ACC112 (cell line): ENCODE data around the gene NOP14.
A peak's percentile ranks its signal among the peaks of the same experiment; 100 is the strongest.
"Not testable (repeated sequence)": the region's sequence is repeated elsewhere in the genome, so short reads cannot be mapped to it uniquely, and the experiment has no call there.

Experiments
- H2AFZ ChIP-seq: fragments of 200-600 bp; sonication (generic); one replicate; pipeline ENCODE4 v1.6.0; 2017; ENCODE audit warnings: antibody characterized with exemption, low read length; ENCODE audit not compliant: unreplicated experiment
- H3K27ac ChIP-seq: fragments of 200-600 bp; sonication (generic); 2 replicates; pipeline ENCODE4 v1.5.1; 2014; ENCODE audit warnings: low read depth, mild to moderate bottlenecking, antibody characterized with exemption, low read length, moderate library complexity
- H3K27me3 ChIP-seq: fragments of 200-600 bp; sonication (generic); 2 replicates; pipeline ENCODE4 v1.6.1; 2014; ENCODE audit warnings: mild to moderate bottlenecking, antibody characterized with exemption, low read length, moderate library complexity, mixed read lengths; ENCODE audit not compliant: insufficient read depth
- H3K36me3 ChIP-seq: fragments of 200-600 bp; sonication (generic); 2 replicates; pipeline ENCODE4 v1.6.1; 2016; ENCODE audit warnings: mild to moderate bottlenecking, antibody characterized with exemption, low read length, moderate library complexity, mixed read lengths; ENCODE audit not compliant: insufficient read depth
- H3K4me1 ChIP-seq: fragments of 200-600 bp; sonication (generic); one replicate; pipeline ENCODE4 v1.6.1; 2016; ENCODE audit warnings: low read length, mixed read lengths; ENCODE audit not compliant: insufficient read depth, unreplicated experiment, control insufficient read depth
- H3K4me3 ChIP-seq: fragments of 200-600 bp; sonication (generic); 2 replicates; pipeline ENCODE4 v1.5.1; 2014; ENCODE audit warnings: mild to moderate bottlenecking, low read depth, low read length
- H3K79me2 ChIP-seq: fragments of 200-600 bp; sonication (generic); one replicate; pipeline ENCODE4 v1.6.0; 2016; ENCODE audit warnings: low read length; ENCODE audit not compliant: control insufficient read depth, unreplicated experiment, insufficient read depth

The NOP14 gene

GRCh38 chr4:2983715-2984114 lies 20.5 kb upstream of the NOP14 start:
- not testable (repeated sequence) for H3K27ac ChIP-seq, H2AFZ ChIP-seq, H3K36me3 ChIP-seq, H3K79me2 ChIP-seq, H3K4me1 ChIP-seq, H3K4me3 ChIP-seq, H3K27me3 ChIP-seq

- no peaks in the 10 kb centered on the region for H3K4me1 ChIP-seq
- no peak overlapping the region for H3K27ac ChIP-seq
- H3K4me3 ChIP-seq = no peak overlapping the region
These were observed 18.8 kb upstream of the NOP14 start for GRCh38 chr4:2982012-2982411.

GRCh38 chr4:2981256-2981819 lies 18.1 kb upstream of the NOP14 start:
- H3K4me3 ChIP-seq = no peak overlapping the region
- H3K27me3 ChIP-seq = peaks cover 10% of the 10 kb centered on the region; the same call in 1 of the 2 replicates
- no peak overlapping the region for H3K27ac ChIP-seq
- H3K79me2 ChIP-seq = no peaks in the 10 kb centered on the region
- no peak overlapping the region for H2AFZ ChIP-seq
- H3K36me3 ChIP-seq = no peaks in the 10 kb centered on the region
- H3K4me1 ChIP-seq = no peaks in the 10 kb centered on the region

More at GRCh38 chr4:2982012-2982411, 18.8 kb upstream of the NOP14 start:
- Histone ChIP-seq H2AFZ (no peak overlapping the region), H3K79me2 (no peaks in the 10 kb centered on the region), H3K36me3 (no peaks in the 10 kb centered on the region), H3K27me3 (peaks cover 10% of the 10 kb centered on the region; the same call in 1 of the 2 replicates)

GRCh38 chr4:2977211-2978088 lies 14.2 kb upstream of the NOP14 start:
- no peaks in the 10 kb centered on the region for H3K36me3 ChIP-seq
- no peaks in the 10 kb centered on the region for H3K4me1 ChIP-seq
- H3K4me3 ChIP-seq = no peak overlapping the region
- no peak overlapping the region for H2AFZ ChIP-seq
- H3K79me2 ChIP-seq = no peaks in the 10 kb centered on the region
- peaks cover 5% of the 10 kb centered on the region; the same call in 1 of the 2 replicates for H3K27me3 ChIP-seq
- no peak overlapping the region for H3K27ac ChIP-seq

- Histone ChIP-seq H3K4me3 (no peak overlapping the region), H2AFZ (no peak overlapping the region), H3K27me3 (no peaks in the 10 kb centered on the region)
These were observed 8.1 kb upstream of the NOP14 start for GRCh38 chr4:2971275-2971674.

GRCh38 chr4:2968381-2968780 lies 5.2 kb upstream of the NOP14 start:
- peaks cover 7% of the 10 kb centered on the region for H3K79me2 ChIP-seq
- no peaks in the 10 kb centered on the region for H3K4me1 ChIP-seq
- no peak overlapping the region for H3K27ac ChIP-seq
- no peak overlapping the region for H3K4me3 ChIP-seq
- H2AFZ ChIP-seq = no peak overlapping the region
- H3K36me3 ChIP-seq = no peaks in the 10 kb centered on the region
- no peaks in the 10 kb centered on the region for H3K27me3 ChIP-seq

More at GRCh38 chr4:2971275-2971674, 8.1 kb upstream of the NOP14 start:
- Histone ChIP-seq H3K79me2 (no peaks in the 10 kb centered on the region), H3K4me1 (no peaks in the 10 kb centered on the region), H3K27ac (no peak overlapping the region), H3K36me3 (no peaks in the 10 kb centered on the region)

- Histone ChIP-seq H2AFZ (no peak overlapping the region), H3K4me3 (peak overlapping the region; percentile 95; the same call in 1 of the 2 replicates), H3K27ac (no peak overlapping the region), H3K4me1 (peaks cover 8% of the 10 kb centered on the region), H3K79me2 (peaks cover 27% of the 10 kb centered on the region), H3K27me3 (no peaks in the 10 kb centered on the region), H3K36me3 (no peaks in the 10 kb centered on the region)
These were observed 2.1 kb upstream of the NOP14 start for GRCh38 chr4:2965262-2965661.

GRCh38 chr4:2964706-2965258 lies 1.6 kb upstream of the NOP14 start:
- no peak overlapping the region for H2AFZ ChIP-seq
- no peak overlapping the region for H3K27ac ChIP-seq
- peaks cover 32% of the 10 kb centered on the region for H3K79me2 ChIP-seq
- H3K4me1 ChIP-seq = peaks cover 8% of the 10 kb centered on the region
- H3K27me3 ChIP-seq = no peaks in the 10 kb centered on the region
- H3K4me3 ChIP-seq = peak overlapping the region; percentile 95
- H3K36me3 ChIP-seq = no peaks in the 10 kb centered on the region

- H3K4me3 ChIP-seq = peak overlapping the region; percentile 95
- H3K27me3 ChIP-seq = no peaks in the 10 kb centered on the region
- no peak overlapping the region for H3K27ac ChIP-seq
- no peaks in the 10 kb centered on the region for H3K36me3 ChIP-seq
- H3K79me2 ChIP-seq = peaks cover 38% of the 10 kb centered on the region
- H2AFZ ChIP-seq = peak overlapping the region; percentile 64
- peaks cover 9% of the 10 kb centered on the region for H3K4me1 ChIP-seq
These were observed 813 bp upstream of the NOP14 start for GRCh38 chr4:2963966-2964471.

- peak overlapping the region; percentile 95 for H3K4me3 ChIP-seq
- peaks cover 22% of the 10 kb centered on the region for H3K4me1 ChIP-seq
- no peaks in the 10 kb centered on the region for H3K27me3 ChIP-seq
- peak overlapping the region; percentile 92 for H2AFZ ChIP-seq
- H3K36me3 ChIP-seq = peaks cover 6% of the 10 kb centered on the region; the same call in 1 of the 2 replicates
- H3K27ac ChIP-seq = peak overlapping the region; percentile 68
- H3K79me2 ChIP-seq = peaks cover 51% of the 10 kb centered on the region
These were observed 512 bp downstream of the NOP14 start for GRCh38 chr4:2962614-2963174.
